Putamen (tissue), 1 donor: ENCODE results near the gene USP31.
"Not testable (repeated sequence)": the region's sequence is repeated elsewhere in the genome, so short reads cannot be mapped to it uniquely, and the experiment has no call there.

Experiments
- DNase-seq: peaks from one replicate; pipeline ENCODE4 v3.0.0-alpha.2; 2016; ENCODE audit warnings: low spot score

The USP31 gene

GRCh38 chr16:23131436-23131835, 17.8 kb downstream of the USP31 start:
- peak; percentile 46 for DNase-seq

GRCh38 chr16:23131036-23131435, 18.2 kb downstream of the USP31 start:
- DNase-seq, result no peak

- no peak for DNase-seq
Measured at GRCh38 chr16:23129686-23130085, 19.6 kb downstream of the USP31 start.

- DNase-seq, result no peak
Measured at GRCh38 chr16:23128056-23128455, 21.2 kb downstream of the USP31 start.

- DNase-seq, result no peak
Measured at GRCh38 chr16:23125277-23125676, 24.0 kb downstream of the USP31 start.

GRCh38 chr16:23124315-23124714, 24.9 kb downstream of the USP31 start:
- no peak for DNase-seq

GRCh38 chr16:23122144-23122543, 27.1 kb downstream of the USP31 start:
- no peak for DNase-seq

GRCh38 chr16:23121024-23121423, 28.2 kb downstream of the USP31 start:
- DNase-seq, result no peak

- no peak for DNase-seq
Measured at GRCh38 chr16:23120562-23120961, 28.7 kb downstream of the USP31 start.

- no peak for DNase-seq
Measured at GRCh38 chr16:23119570-23119969, 29.7 kb downstream of the USP31 start.

- no peak for DNase-seq
Measured at GRCh38 chr16:23114131-23114904, 34.9 kb downstream of the USP31 start.

- DNase-seq, result no peak
Measured at GRCh38 chr16:23113185-23113584, 36.1 kb downstream of the USP31 start.

- no peak for DNase-seq
Measured at GRCh38 chr16:23110257-23110899, 38.9 kb downstream of the USP31 start.

GRCh38 chr16:23107936-23108335, 41.3 kb downstream of the USP31 start:
- no peak for DNase-seq

- no peak for DNase-seq
Measured at GRCh38 chr16:23107117-23107516, 42.1 kb downstream of the USP31 start.

GRCh38 chr16:23105309-23105708, 43.9 kb downstream of the USP31 start:
- DNase-seq, result no peak

GRCh38 chr16:23104032-23104955, 45.0 kb downstream of the USP31 start:
- no peak for DNase-seq

- DNase-seq, result no peak
Measured at GRCh38 chr16:23103603-23104002, 45.6 kb downstream of the USP31 start.

GRCh38 chr16:23101012-23101550, 48.2 kb downstream of the USP31 start:
- DNase-seq, result no peak

- not testable (repeated sequence) for DNase-seq
Measured at GRCh38 chr16:23096450-23096849, 52.8 kb downstream of the USP31 start.

GRCh38 chr16:23094136-23094535, 55.1 kb downstream of the USP31 start:
- not testable (repeated sequence) for DNase-seq

- DNase-seq, result no peak
Measured at GRCh38 chr16:23092801-23093117, 56.5 kb downstream of the USP31 start.
